ENCODE data around the gene PPM1B. TPM values are rescaled to one million over a fixed set of nuclear protein-coding genes. Genes with fewer than 3 reads are reported as not detected.
A peak's percentile ranks its signal among the peaks of the same experiment; 100 is the strongest.

The PPM1B gene
- total and polyA plus RNA-seq, 9 of the 15 experiments (the other 6 are each of a cell fraction or from before 2014, with no cell fraction given), result 8.9 to 44.0 (median 28.6) TPM

- TF ChIP-seq PKNOX1 (IDR thresholded peaks at IDR 0.05) (peak; percentile 91), STAG1 (CRISPR knock-in tag; IDR thresholded peaks at IDR 0.05; ENCODE audit: borderline replicate concordance) (no peak), CEBPB (tag; IDR thresholded peaks at IDR 0.05) (peak; percentile 54; the same call in 1 of the 2 replicates), HDAC1 (IDR thresholded peaks at IDR 0.05) (no peak)
These were observed 42.4 kb upstream of the PPM1B start (continued) for GRCh38 chr2:44126106-44126797.

- Histone ChIP-seq H3K36me3 (ENCODE audit: control insufficient read depth, insufficient read depth, low read length) (no peaks in the 10 kb centered on the region), H4K20me1 (replicated peaks; ENCODE audit: control insufficient read depth, insufficient read depth, low read length) (no peaks in the 10 kb centered on the region), H3K9me1 (ENCODE audit: control insufficient read depth, insufficient read depth, low read length) (no peaks in the 10 kb centered on the region), H3K27ac (ENCODE audit: extremely low read depth, low read depth, low read length) (no peak overlapping the region), H2AFZ (ENCODE audit: low read depth, low read length) (no peak overlapping the region), H3K9me3 (replicated peaks; ENCODE audit: control insufficient read depth, insufficient read depth, low read depth, low read length) (peaks cover 2% of the 10 kb centered on the region; the same call in 1 of the 2 replicates), H3K4me2 (ENCODE audit: insufficient read depth, low read length) (no peak overlapping the region), H3K4me3 (no peak overlapping the region), H3K27me3 (ENCODE audit: control insufficient read depth in 2 of 2, insufficient read depth in 2 of 2, low read length in 2 of 2) (no peaks in the 10 kb centered on the region; a peak in 2 of 5 replicates), H3K4me1 (replicated peaks in 1 of 2; ENCODE audit: control insufficient read depth in 2 of 2, insufficient read depth in 2 of 2, low read length in 2 of 2) (peaks cover 0 to 10% of the 10 kb centered on the region in 2 experiments; a peak in 1 of 5 replicates), H3K79me2 (ENCODE audit: control insufficient read depth, insufficient read depth, low read length) (no peaks in the 10 kb centered on the region), H3K9ac (ENCODE audit: insufficient read depth in 1 of 2, low read depth in 2 of 2, low read length in 2 of 2) (no peak overlapping the region)
- no TSS peak for BruUV-seq (replicated peaks)
- FAIRE-seq, result no peak
- intact Hi-C loops (cut with micrococcal nuclease) (no loop called here), in situ Hi-C loops (cut with MboI) (no loop called here)
- ATAC-seq, result no peak
- CTCF ChIA-PET (ENCODE audit: low intra/inter-chr PET ratio), result no interaction called here
- 41% methylated on average over 4 of the region's 4 CpGs for WGBS (ENCODE audit: insufficient coverage, low coverage, missing lambda C conversion rate)
- POLR2A ChIA-PET, result no interaction called here
- DNase-seq (ENCODE audit: extremely low read depth in 1 of 4, low spot score in 3 of 4), result peak in 2 of 4 experiments; percentile 8 to 28
- TF ChIP-seq KDM2B (CRISPR knock-in tag; IDR thresholded peaks at IDR 0.05) (no peak), TCFL5 (CRISPR knock-in tag; conservative IDR thresholded peaks at IDR 0.05) (no peak), CCNT2 (IDR thresholded peaks at IDR 0.05; ENCODE audit: borderline replicate concordance, extremely low read depth, insufficient read length, low read depth, low read length) (no peak), MEF2A (IDR thresholded peaks at IDR 0.05; ENCODE audit: control insufficient read depth, low read depth, low read length) (peak; percentile 32; the same call in 1 of the 2 replicates), ZNF778 (CRISPR knock-in tag; IDR thresholded peaks at IDR 0.05) (no peak), MEF2D (tag; conservative IDR thresholded peaks at IDR 0.05; ENCODE audit: low read depth) (peak; percentile 57; the same call in 1 of the 2 replicates), NFE2 (IDR thresholded peaks at IDR 0.05; ENCODE audit: low read depth) (peak; percentile 84), ZBTB1 (CRISPR knock-in tag; IDR thresholded peaks at IDR 0.05; ENCODE audit: borderline replicate concordance, low read depth) (no peak), C11orf30 (IDR thresholded peaks at IDR 0.05; ENCODE audit: low read depth) (peak; percentile 72), MAFF (IDR thresholded peaks at IDR 0.05; ENCODE audit: low read length) (peak; percentile 45; the same call in 1 of the 2 replicates), ZNF316 (IDR thresholded peaks at IDR 0.05) (peak; percentile 21; the same call in 1 of the 2 replicates), RFX1 (IDR thresholded peaks at IDR 0.05) (no peak), MAFG (tag; conservative IDR thresholded peaks at IDR 0.05) (peak; percentile 70), MAFK (IDR thresholded peaks at IDR 0.05; ENCODE audit: low read length) (peak; percentile 40; the same call in 1 of the 2 replicates)
These were observed 38.2 kb upstream of the PPM1B start for GRCh38 chr2:44130441-44130840.

Measured in K562 (cell line).